Liver (tissue), 9 donors: ENCODE results near the gene GHRHR. TPM values are rescaled to one million over a fixed set of nuclear protein-coding genes. Genes with fewer than 3 reads are reported as not detected.

Source experiments
- DNase-seq: peaks from one replicate; pipeline ENCODE4 v3.0.0-alpha.2; 2017; ENCODE audit warnings: low spot score
- H3K27ac ChIP-seq, 2 donors: one replicate each; pipeline ENCODE4 v1.7.0; 2013; ENCODE audit warnings: inconsistent platforms in 2 of 2, low read length in 2 of 2, control low read depth in 1 of 2, low read depth in 1 of 2, mild to moderate bottlenecking in 1 of 2
- H3K27me3 ChIP-seq, 4 donors: one replicate each; pipeline versions ENCODE4 v1.6.1 to v1.7.0; 2013; ENCODE audit warnings: low read length in 3 of 4, inconsistent platforms in 1 of 4, mild to moderate bottlenecking in 1 of 4, moderate library complexity in 1 of 4; ENCODE audit not compliant: control insufficient read depth in 4 of 4, insufficient read depth in 4 of 4
- H3K36me3 ChIP-seq, 4 donors: one replicate each; pipeline versions ENCODE4 v1.6.1 to v1.7.0; 2013; ENCODE audit warnings: low read length in 3 of 4, mild to moderate bottlenecking in 3 of 4, low read depth in 1 of 4, moderate library complexity in 1 of 4; ENCODE audit not compliant: control insufficient read depth in 4 of 4, insufficient read depth in 3 of 4
- H3K4me1 ChIP-seq, 4 donors: one replicate each; pipeline versions ENCODE4 v1.6.1 to v1.7.0; 2013; ENCODE audit warnings: low read length in 3 of 4, mild to moderate bottlenecking in 3 of 4, moderate library complexity in 1 of 4; ENCODE audit not compliant: control insufficient read depth in 4 of 4, insufficient read depth in 4 of 4
- H3K4me3 ChIP-seq, 3 donors: one replicate each; pipeline versions ENCODE4 v1.6.1 to v1.7.0; 2013; ENCODE audit warnings: low read length in 3 of 3, control low read depth in 1 of 3, low read depth in 1 of 3, mild to moderate bottlenecking in 1 of 3
- H3K9ac ChIP-seq, 2 donors: one replicate each; pipeline ENCODE4 v1.7.0; 2013; ENCODE audit warnings: low read length in 2 of 2, mild to moderate bottlenecking in 2 of 2, moderate library complexity in 2 of 2, control low read depth in 1 of 2, low read depth in 1 of 2
- H3K9me3 ChIP-seq, 4 donors: one replicate each; pipeline versions ENCODE4 v1.6.1 to v1.7.0; 2013; ENCODE audit warnings: low read length in 3 of 4; ENCODE audit not compliant: control insufficient read depth in 4 of 4
- ATF3 ChIP-seq: IDR thresholded peaks from 2 replicates; pipeline ENCODE4 v1.6.1; 2016; ENCODE audit warnings: antibody characterized with exemption
- CTCF ChIP-seq: fragments of 150-350 bp; IDR thresholded peaks from 2 replicates; pipeline ENCODE4 v1.5.1; 2017; ENCODE audit warnings: improper control_type of control experiment, low read depth, low read length; ENCODE audit not compliant: missing input control
- EGR1 ChIP-seq, 2 donors: IDR thresholded peaks; 2 replicates each; pipeline ENCODE4 v1.6.1; 2016 to 2018; ENCODE audit warnings: antibody characterized with exemption in 2 of 2, low read depth in 2 of 2
- FOXA1 ChIP-seq: IDR thresholded peaks from 2 replicates; pipeline ENCODE4 v1.6.1; 2016; ENCODE audit warnings: antibody characterized with exemption
- FOXA2 ChIP-seq: IDR thresholded peaks from 2 replicates; pipeline ENCODE4 v1.6.1; 2016; ENCODE audit warnings: antibody characterized with exemption
- GABPA ChIP-seq, 2 donors: IDR thresholded peaks in 1 of 2; conservative IDR thresholded peaks in 1 of 2; 2 replicates each; pipeline ENCODE4 v1.6.1; 2016; ENCODE audit warnings: antibody characterized with exemption in 2 of 2, mild to moderate bottlenecking in 1 of 2, moderate library complexity in 1 of 2
- HNF4A ChIP-seq, 2 donors: conservative IDR thresholded peaks; 2 replicates each; pipeline ENCODE4 v1.6.1; 2016; ENCODE audit warnings: antibody characterized with exemption in 2 of 2, mild to moderate bottlenecking in 2 of 2
- HNF4G ChIP-seq: IDR thresholded peaks from 2 replicates; pipeline ENCODE4 v1.6.1; 2016; ENCODE audit warnings: antibody characterized with exemption
- JUND ChIP-seq, 2 donors: IDR thresholded peaks; 2 replicates each; pipeline ENCODE4 v1.6.1; 2016; ENCODE audit warnings: antibody characterized with exemption in 2 of 2
- MAX ChIP-seq: IDR thresholded peaks from 2 replicates; pipeline ENCODE4 v1.6.1; 2016; ENCODE audit warnings: antibody characterized with exemption
- NR2F2 ChIP-seq: IDR thresholded peaks from 2 replicates; pipeline ENCODE4 v1.6.1; 2016; ENCODE audit warnings: antibody characterized with exemption
- RAD21 ChIP-seq, 2 donors: IDR thresholded peaks; 2 replicates each; pipeline ENCODE4 v1.6.1; 2016; ENCODE audit warnings: antibody characterized with exemption in 2 of 2, mild to moderate bottlenecking in 2 of 2
- RXRA ChIP-seq, 2 donors: IDR thresholded peaks; 2 replicates each; pipeline ENCODE4 v1.6.1; 2017 to 2018; ENCODE audit warnings: antibody characterized with exemption in 2 of 2, mild to moderate bottlenecking in 1 of 2
- SP1 ChIP-seq: IDR thresholded peaks from 2 replicates; pipeline ENCODE4 v1.6.1; 2018; ENCODE audit warnings: antibody characterized with exemption, mild to moderate bottlenecking
- TAF1 ChIP-seq: conservative IDR thresholded peaks from 2 replicates; pipeline ENCODE4 v1.6.1; 2016; ENCODE audit warnings: antibody characterized with exemption, mild to moderate bottlenecking
- YY1 ChIP-seq: IDR thresholded peaks from 2 replicates; pipeline ENCODE4 v1.6.1; 2016; ENCODE audit warnings: antibody characterized with exemption, mild to moderate bottlenecking
- ZBTB33 ChIP-seq: IDR thresholded peaks from 2 replicates; pipeline ENCODE4 v1.6.1; 2016; ENCODE audit warnings: antibody characterized with exemption
- WGBS: extraction: QIAGEN DNeasy Blood & Tissue Kit; methylation state at CpG from one replicate; pipeline ENCODE4 v1.1.7; 2013; 5-methylcytosine and 5-hydroxymethylcytosine counted together
- polyA plus RNA-seq, 2 donors: library from polyadenylated mRNA; stranded (reverse) in 1 of 2; unstranded in 1 of 2; fragments of 200-250 nt in 1 of 2; fragments of >200 nt in 1 of 2; fragmentation: Nextera tagmentation in 1 of 2; extraction: Ambion mirVana in 1 of 2; gene quantifications; one replicate each; pipeline versions ENCODE4 v1.2.1 to v1.2.3, GENCODE V29; 2013 to 2015
- total RNA-seq, 2 donors: library from RNA; depleted of rRNA; stranded (reverse); fragments of >200 nt; gene quantifications; one replicate each; pipeline ENCODE4 v1.2.3, GENCODE V29; 2014
- TF ChIP-seq, protein P1 (sequence below): IDR thresholded peaks from 2 replicates; pipeline ENCODE4 v1.6.1; 2016; ENCODE audit warnings: antibody characterized with exemption, mild to moderate bottlenecking
- donor health status: healthy.
- donor health status: healthy.
- donor health status: healthy.
- donor health status: healthy.
- donor health status: healthy.

GHRHR gene
- total and polyA plus RNA-seq, 4 donors: 0.46 to 0.50 TPM; not detected in 2

GRCh38 chr7:30997316-30997715, 33.6 kb downstream of the GHRHR start:
- Histone ChIP-seq H3K27ac (no peak overlapping the region), H3K36me3 (no peaks in the 10 kb centered on the region), H3K9me3 (no peaks in the 10 kb centered on the region), H3K27me3 (no peaks in the 10 kb centered on the region), H3K9ac (no peak overlapping the region), H3K4me1 (no peaks in the 10 kb centered on the region), H3K4me3 (no peak overlapping the region)
- WGBS: 81% methylated on average over 7 of the region's 7 CpGs
- TF ChIP-seq MAX (no peak), JUND (IDR thresholded peaks at IDR 0.05) (no peak), NR2F2 (no peak), TAF1 (no peak), RAD21 (IDR thresholded peaks at IDR 0.05) (no peak), ATF3 (no peak), EGR1 (IDR thresholded peaks at IDR 0.05; ENCODE audit: low read depth in 2 of 2) (no peak), ZBTB33 (no peak), RXRA (IDR thresholded peaks at IDR 0.05) (no peak), HNF4G (no peak), CTCF (no peak), SP1 (no peak), GABPA (IDR thresholded peaks at IDR 0.05 in 1 of 2, conservative IDR thresholded peaks at IDR 0.05 in 1 of 2) (no peak), HNF4A (conservative IDR thresholded peaks at IDR 0.05) (no peak), FOXA2 (no peak), FOXA1 (no peak), YY1 (no peak)
- TF ChIP-seq, protein P1, sequence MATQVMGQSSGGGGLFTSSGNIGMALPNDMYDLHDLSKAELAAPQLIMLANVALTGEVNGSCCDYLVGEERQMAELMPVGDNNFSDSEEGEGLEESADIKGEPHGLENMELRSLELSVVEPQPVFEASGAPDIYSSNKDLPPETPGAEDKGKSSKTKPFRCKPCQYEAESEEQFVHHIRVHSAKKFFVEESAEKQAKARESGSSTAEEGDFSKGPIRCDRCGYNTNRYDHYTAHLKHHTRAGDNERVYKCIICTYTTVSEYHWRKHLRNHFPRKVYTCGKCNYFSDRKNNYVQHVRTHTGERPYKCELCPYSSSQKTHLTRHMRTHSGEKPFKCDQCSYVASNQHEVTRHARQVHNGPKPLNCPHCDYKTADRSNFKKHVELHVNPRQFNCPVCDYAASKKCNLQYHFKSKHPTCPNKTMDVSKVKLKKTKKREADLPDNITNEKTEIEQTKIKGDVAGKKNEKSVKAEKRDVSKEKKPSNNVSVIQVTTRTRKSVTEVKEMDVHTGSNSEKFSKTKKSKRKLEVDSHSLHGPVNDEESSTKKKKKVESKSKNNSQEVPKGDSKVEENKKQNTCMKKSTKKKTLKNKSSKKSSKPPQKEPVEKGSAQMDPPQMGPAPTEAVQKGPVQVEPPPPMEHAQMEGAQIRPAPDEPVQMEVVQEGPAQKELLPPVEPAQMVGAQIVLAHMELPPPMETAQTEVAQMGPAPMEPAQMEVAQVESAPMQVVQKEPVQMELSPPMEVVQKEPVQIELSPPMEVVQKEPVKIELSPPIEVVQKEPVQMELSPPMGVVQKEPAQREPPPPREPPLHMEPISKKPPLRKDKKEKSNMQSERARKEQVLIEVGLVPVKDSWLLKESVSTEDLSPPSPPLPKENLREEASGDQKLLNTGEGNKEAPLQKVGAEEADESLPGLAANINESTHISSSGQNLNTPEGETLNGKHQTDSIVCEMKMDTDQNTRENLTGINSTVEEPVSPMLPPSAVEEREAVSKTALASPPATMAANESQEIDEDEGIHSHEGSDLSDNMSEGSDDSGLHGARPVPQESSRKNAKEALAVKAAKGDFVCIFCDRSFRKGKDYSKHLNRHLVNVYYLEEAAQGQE: no peak
- no peak for DNase-seq
